ENCODE results near the gene PIP4P1. TPM values are rescaled to one million over a fixed set of nuclear protein-coding genes. Genes with fewer than 3 reads are reported as not detected.

PIP4P1 gene
- total RNA-seq, 4 donors from 2014 or later, result 11.8 to 29.7 (median 23.9) TPM

GRCh38 chr14:20413744-20414082 lies 47.5 kb downstream of the PIP4P1 start:
- Histone ChIP-seq H3K9me3 (no peaks in the 10 kb centered on the region), H3K4me3 (peak overlapping the region; percentile 51 to 92 (median 76)), H3K27ac (peak overlapping the region; percentile 75 to 98 (median 90)), H3K27me3 (no peaks in the 10 kb centered on the region), H3K36me3 (no peaks in the 10 kb centered on the region), H3K4me1 (peaks cover 0 to 32% (median 13%) of the 10 kb centered on the region in 4 donors)
- no peak for DNase-seq (ENCODE audit: low spot score in 2 of 2)
- TF ChIP-seq EP300 (IDR thresholded peaks at IDR 0.05) (no peak), POLR2A (IDR thresholded peaks at IDR 0.05) (no peak), CTCF (IDR thresholded peaks at IDR 0.05) (peak in 1 of 5 experiments; percentile 4)
- WGBS, 2 donors, result 1 to 2% methylated on average over 9 of the region's 9 CpGs

GRCh38 chr14:20412876-20413743 lies 48.1 kb downstream of the PIP4P1 start, which contains the start of gene TEP1:
Gene TEP1 (minus strand): TSS chr14:20413501. CDS start chr14:20408439, 5,062 bp downstream.
- H3K4me3 ChIP-seq, result peak within 1 kb of the TSS; percentile 51 to 92 (median 76)
- peaks cover 0 to 32% (median 13%) of the 10 kb centered on the region in 4 donors for H3K4me1 ChIP-seq
- DNase-seq (ENCODE audit: low spot score in 2 of 2), result peak; percentile 81 to 84
- peak in 1 of 5 experiments; percentile 33 for TF ChIP-seq CTCF (IDR thresholded peaks at IDR 0.05)
- peak; percentile 74 to 78 for TF ChIP-seq POLR2A (IDR thresholded peaks at IDR 0.05)
- peak in 1 of 2 donors; percentile 89 for TF ChIP-seq EP300 (IDR thresholded peaks at IDR 0.05)
- peaks cover 0 to 5% (median 0%) of the 10 kb centered on the region in 3 donors for H3K36me3 ChIP-seq
- peak within 1 kb of the TSS; percentile 75 to 98 (median 90) for H3K27ac ChIP-seq
- H3K27me3 ChIP-seq, result no peaks in the 10 kb centered on the region
- WGBS, 2 donors, result 0 to 1% methylated on average over 26 to 43 of the region's 43 CpGs
- no peaks in the 10 kb centered on the region for H3K9me3 ChIP-seq

- WGBS, 2 donors, result 1 to 3% methylated on average over 7 of the region's 7 CpGs
- no peak for DNase-seq (ENCODE audit: low spot score in 2 of 2)
- Histone ChIP-seq H3K27me3 (no peaks in the 10 kb centered on the region), H3K36me3 (peaks cover 0 to 12% (median 6%) of the 10 kb centered on the region in 3 donors), H3K9me3 (no peaks in the 10 kb centered on the region), H3K4me3 (peak overlapping the region; percentile 51 to 92 (median 76)), H3K27ac (peak overlapping the region; percentile 75 to 98 (median 90)), H3K4me1 (peaks cover 0 to 32% (median 13%) of the 10 kb centered on the region in 4 donors)
- no peak for TF ChIP-seq CTCF (IDR thresholded peaks at IDR 0.05)
- no peak for TF ChIP-seq EP300 (IDR thresholded peaks at IDR 0.05)
- no peak for TF ChIP-seq POLR2A (IDR thresholded peaks at IDR 0.05)
Measured at GRCh38 chr14:20412411-20412810, 48.8 kb downstream of the PIP4P1 start.

GRCh38 chr14:20409226-20409625 lies 52.0 kb downstream of the PIP4P1 start:
- Histone ChIP-seq H3K27me3 (no peaks in the 10 kb centered on the region), H3K9me3 (no peaks in the 10 kb centered on the region), H3K27ac (no peak overlapping the region), H3K36me3 (peaks cover 0 to 44% (median 17%) of the 10 kb centered on the region in 3 donors), H3K4me3 (no peak overlapping the region), H3K4me1 (peaks cover 0 to 23% (median 10%) of the 10 kb centered on the region in 4 donors)
- TF ChIP-seq POLR2A (IDR thresholded peaks at IDR 0.05) (no peak), CTCF (IDR thresholded peaks at IDR 0.05) (no peak), EP300 (IDR thresholded peaks at IDR 0.05) (no peak)
- 87 to 89% methylated on average over 2 of the region's 2 CpGs for WGBS, 2 donors
- no peak for DNase-seq (ENCODE audit: low spot score in 2 of 2)

Small RNAs within 50 kb of the gene (small RNA-seq; reads per million reads assigned to genes)
- 0.28 reads per million for gene RNA5SP382

Other genes starting within 250 kb of the PIP4P1 start
- gene OR11H6, start 237.7 kb downstream of the PIP4P1 start, total RNA-seq, result not detected
- not detected for gene OR11H7, start 232.5 kb downstream of the PIP4P1 start, total RNA-seq
- gene OR11H4, start 222.1 kb downstream of the PIP4P1 start, total RNA-seq, result not detected
- gene TTC5, start 155.5 kb downstream of the PIP4P1 start, total RNA-seq, result 10 to 100 TPM in 3 of 4 donors, 1 to 10 TPM in 1; 8.1 to 12.8 (median 10.7) TPM
- gene CCNB1IP1, start 128.2 kb downstream of the PIP4P1 start, total RNA-seq, result 10 to 100 TPM; 46.5 to 68.4 (median 49.9) TPM
- gene PARP2, start 117.8 kb downstream of the PIP4P1 start, total RNA-seq, result 10 to 100 TPM; 12.2 to 17.7 (median 15.6) TPM
- gene TEP1, start 47.9 kb downstream of the PIP4P1 start, total RNA-seq, result 10 to 100 TPM; 30.3 to 50.0 (median 36.0) TPM
- 1 to 10 TPM; 1.2 to 4.5 (median 1.8) TPM for gene KLHL33, start 25.3 kb downstream of the PIP4P1 start, total RNA-seq
- 100 to 1,000 TPM in 1 of 4 donors, 10 to 100 TPM in 3; 58.4 to 115 (median 70.6) TPM for gene OSGEP, start 6.6 kb downstream of the PIP4P1 start, total RNA-seq
- gene APEX1, start 6.2 kb downstream of the PIP4P1 start, total RNA-seq, result 100 to 1,000 TPM; 125 to 134 (median 131) TPM
- gene PNP, start 8.0 kb upstream of the PIP4P1 start, total RNA-seq, result 10 to 100 TPM; 17.0 to 37.5 (median 27.6) TPM
- gene RNASE10, start 44.1 kb upstream of the PIP4P1 start, total RNA-seq, result under 1 TPM in 1 of 4 donors, not detected in 3; 0.44 TPM
- not detected for gene RNASE9, start 99.6 kb upstream of the PIP4P1 start, total RNA-seq
- gene RNASE11, start 126.6 kb upstream of the PIP4P1 start, total RNA-seq, result not detected
- not detected for gene RNASE12, start 129.9 kb upstream of the PIP4P1 start, total RNA-seq
- gene OR6S1, start 180.3 kb upstream of the PIP4P1 start, total RNA-seq, result not detected
- gene RNASE4, start 223.1 kb upstream of the PIP4P1 start, total RNA-seq, result 100 to 1,000 TPM in 2 of 4 donors, 10 to 100 TPM in 2; 90.9 to 193 (median 118) TPM
- 10 to 100 TPM; 31.2 to 41.9 (median 39.5) TPM for gene ANG, start 227.3 kb upstream of the PIP4P1 start, total RNA-seq

All from tibial nerve (tissue), 4 donors.